ENCODE data around the gene PDE7B.
"Not testable (repeated sequence)": the region's sequence is repeated elsewhere in the genome, so short reads cannot be mapped to it uniquely, and the experiment has no call there.

Gene PDE7B

GRCh38 chr6:136083540-136083939 lies 232.0 kb downstream of the PDE7B start:
- no peak for DNase-seq

GRCh38 chr6:136084403-136084802 lies 232.9 kb downstream of the PDE7B start:
- DNase-seq = no peak

- no peak for DNase-seq
Observed at GRCh38 chr6:136085370-136086115, 234.0 kb downstream of the PDE7B start.

GRCh38 chr6:136086686-136087085 lies 235.2 kb downstream of the PDE7B start:
- peak; percentile 23 for DNase-seq

GRCh38 chr6:136087986-136088385 lies 236.5 kb downstream of the PDE7B start:
- DNase-seq = no peak

GRCh38 chr6:136088693-136089092 lies 237.2 kb downstream of the PDE7B start:
- DNase-seq = no peak

GRCh38 chr6:136089876-136090275 lies 238.4 kb downstream of the PDE7B start:
- no peak for DNase-seq

- DNase-seq = no peak
Observed at GRCh38 chr6:136090929-136091328, 239.4 kb downstream of the PDE7B start.

- no peak for DNase-seq
Observed at GRCh38 chr6:136092897-136093296, 241.4 kb downstream of the PDE7B start.

- DNase-seq = no peak
Observed at GRCh38 chr6:136093835-136094234, 242.3 kb downstream of the PDE7B start.

GRCh38 chr6:136094812-136095211 lies 243.3 kb downstream of the PDE7B start:
- DNase-seq = no peak

- no peak for DNase-seq
Observed at GRCh38 chr6:136095986-136096385, 244.5 kb downstream of the PDE7B start.

- DNase-seq = no peak
Observed at GRCh38 chr6:136102991-136103688, 251.6 kb downstream of the PDE7B start.

- no peak for DNase-seq
Observed at GRCh38 chr6:136103763-136104311, 252.3 kb downstream of the PDE7B start.

- DNase-seq = no peak
Observed at GRCh38 chr6:136104556-136104955, 253.1 kb downstream of the PDE7B start.

GRCh38 chr6:136105797-136106196 lies 254.3 kb downstream of the PDE7B start:
- DNase-seq = not testable (repeated sequence)

GRCh38 chr6:136108361-136108945 lies 257.0 kb downstream of the PDE7B start:
- DNase-seq = no peak

- DNase-seq = no peak
Observed at GRCh38 chr6:136111831-136112230, 260.3 kb downstream of the PDE7B start.

GRCh38 chr6:136112262-136112661 lies 260.8 kb downstream of the PDE7B start:
- no peak for DNase-seq

GRCh38 chr6:136113736-136114173 lies 262.3 kb downstream of the PDE7B start:
- peak; percentile 34 for DNase-seq

- no peak for DNase-seq
Observed at GRCh38 chr6:136114661-136115060, 263.2 kb downstream of the PDE7B start.

GRCh38 chr6:136115941-136116340 lies 264.4 kb downstream of the PDE7B start:
- DNase-seq = no peak

- no peak for DNase-seq
Observed at GRCh38 chr6:136117081-136117480, 265.6 kb downstream of the PDE7B start.

- DNase-seq = no peak
Observed at GRCh38 chr6:136118787-136119186, 267.3 kb downstream of the PDE7B start.

All from NCI-H1694 treated with DMSO at 0.1 percent for 48 hours (cell line).